ENCODE data around the gene MCOLN3.

DNA sequence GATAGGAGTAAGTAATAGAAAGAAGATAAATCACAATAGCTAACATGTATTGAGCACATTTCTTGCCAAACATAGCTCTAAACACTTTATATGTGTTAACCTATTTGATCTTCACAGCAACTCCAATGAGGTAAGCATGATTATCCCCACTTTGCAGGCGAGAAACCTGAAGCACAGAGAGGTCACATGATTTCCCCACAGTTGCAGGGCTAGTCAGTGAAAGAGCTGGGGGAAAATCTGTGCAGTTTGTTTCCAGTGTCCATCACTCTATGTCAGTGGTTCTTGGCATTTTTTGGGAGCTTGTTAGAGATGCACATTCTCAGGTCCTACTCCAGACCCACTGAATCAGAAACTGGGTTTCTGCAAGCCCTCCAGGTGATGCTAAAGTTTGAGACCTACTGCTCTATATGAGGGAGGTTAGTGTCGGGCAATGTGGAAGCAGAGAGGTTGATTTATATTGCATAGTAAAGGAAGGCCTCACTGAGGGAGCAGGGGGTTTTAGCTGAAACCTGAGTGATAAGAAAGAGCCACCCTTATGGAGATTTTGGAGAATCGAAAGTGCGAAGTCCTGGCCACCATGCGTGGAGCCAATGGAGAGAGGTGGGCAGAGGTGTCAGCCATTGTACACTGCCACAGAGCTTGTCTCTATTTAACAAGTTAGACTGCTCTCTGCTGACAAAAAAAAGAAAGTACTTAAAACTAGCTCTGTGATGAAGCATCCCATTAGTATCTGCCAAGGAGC lies 20.9 kb downstream of the MCOLN3 start:
- TF ChIP-seq, protein P1, sequence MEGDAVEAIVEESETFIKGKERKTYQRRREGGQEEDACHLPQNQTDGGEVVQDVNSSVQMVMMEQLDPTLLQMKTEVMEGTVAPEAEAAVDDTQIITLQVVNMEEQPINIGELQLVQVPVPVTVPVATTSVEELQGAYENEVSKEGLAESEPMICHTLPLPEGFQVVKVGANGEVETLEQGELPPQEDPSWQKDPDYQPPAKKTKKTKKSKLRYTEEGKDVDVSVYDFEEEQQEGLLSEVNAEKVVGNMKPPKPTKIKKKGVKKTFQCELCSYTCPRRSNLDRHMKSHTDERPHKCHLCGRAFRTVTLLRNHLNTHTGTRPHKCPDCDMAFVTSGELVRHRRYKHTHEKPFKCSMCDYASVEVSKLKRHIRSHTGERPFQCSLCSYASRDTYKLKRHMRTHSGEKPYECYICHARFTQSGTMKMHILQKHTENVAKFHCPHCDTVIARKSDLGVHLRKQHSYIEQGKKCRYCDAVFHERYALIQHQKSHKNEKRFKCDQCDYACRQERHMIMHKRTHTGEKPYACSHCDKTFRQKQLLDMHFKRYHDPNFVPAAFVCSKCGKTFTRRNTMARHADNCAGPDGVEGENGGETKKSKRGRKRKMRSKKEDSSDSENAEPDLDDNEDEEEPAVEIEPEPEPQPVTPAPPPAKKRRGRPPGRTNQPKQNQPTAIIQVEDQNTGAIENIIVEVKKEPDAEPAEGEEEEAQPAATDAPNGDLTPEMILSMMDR (IDR thresholded peaks at IDR 0.05 in 2 of 3, conservative IDR thresholded peaks at IDR 0.05 in 1 of 3; ENCODE audit: insufficient read depth in 2 of 3, low read depth in 1 of 3, low read length in 3 of 3), result peak in 1 of 3 experiments; percentile 16; a peak in 1 of 6 replicates
- TF ChIP-seq DPF2 (IDR thresholded peaks at IDR 0.05) (no peak), ARID3B (CRISPR knock-in tag; IDR thresholded peaks at IDR 0.05; ENCODE audit: borderline replicate concordance) (no peak), ZBTB12 (CRISPR knock-in tag; IDR thresholded peaks at IDR 0.05) (no peak), NKRF (IDR thresholded peaks at IDR 0.05; ENCODE audit: borderline replicate concordance) (no peak)
- TF ChIP-seq, protein P2, sequence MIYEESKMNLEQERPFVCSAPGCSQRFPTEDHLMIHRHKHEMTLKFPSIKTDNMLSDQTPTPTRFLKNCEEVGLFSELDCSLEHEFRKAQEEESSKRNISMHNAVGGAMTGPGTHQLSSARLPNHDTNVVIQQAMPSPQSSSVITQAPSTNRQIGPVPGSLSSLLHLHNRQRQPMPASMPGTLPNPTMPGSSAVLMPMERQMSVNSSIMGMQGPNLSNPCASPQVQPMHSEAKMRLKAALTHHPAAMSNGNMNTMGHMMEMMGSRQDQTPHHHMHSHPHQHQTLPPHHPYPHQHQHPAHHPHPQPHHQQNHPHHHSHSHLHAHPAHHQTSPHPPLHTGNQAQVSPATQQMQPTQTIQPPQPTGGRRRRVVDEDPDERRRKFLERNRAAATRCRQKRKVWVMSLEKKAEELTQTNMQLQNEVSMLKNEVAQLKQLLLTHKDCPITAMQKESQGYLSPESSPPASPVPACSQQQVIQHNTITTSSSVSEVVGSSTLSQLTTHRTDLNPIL (CRISPR knock-in tag; IDR thresholded peaks at IDR 0.05), result no peak
- TF ChIP-seq, protein P3, sequence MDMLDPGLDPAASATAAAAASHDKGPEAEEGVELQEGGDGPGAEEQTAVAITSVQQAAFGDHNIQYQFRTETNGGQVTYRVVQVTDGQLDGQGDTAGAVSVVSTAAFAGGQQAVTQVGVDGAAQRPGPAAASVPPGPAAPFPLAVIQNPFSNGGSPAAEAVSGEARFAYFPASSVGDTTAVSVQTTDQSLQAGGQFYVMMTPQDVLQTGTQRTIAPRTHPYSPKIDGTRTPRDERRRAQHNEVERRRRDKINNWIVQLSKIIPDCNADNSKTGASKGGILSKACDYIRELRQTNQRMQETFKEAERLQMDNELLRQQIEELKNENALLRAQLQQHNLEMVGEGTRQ (CRISPR knock-in tag; IDR thresholded peaks at IDR 0.05), result no peak
